ENCODE results near the gene DYNC1H1. TPM values are rescaled to one million over a fixed set of nuclear protein-coding genes. Genes with fewer than 3 reads are reported as not detected.

DYNC1H1 gene
- total RNA-seq, 2 experiments from 2014 or later, result 223 to 241 TPM

DNA sequence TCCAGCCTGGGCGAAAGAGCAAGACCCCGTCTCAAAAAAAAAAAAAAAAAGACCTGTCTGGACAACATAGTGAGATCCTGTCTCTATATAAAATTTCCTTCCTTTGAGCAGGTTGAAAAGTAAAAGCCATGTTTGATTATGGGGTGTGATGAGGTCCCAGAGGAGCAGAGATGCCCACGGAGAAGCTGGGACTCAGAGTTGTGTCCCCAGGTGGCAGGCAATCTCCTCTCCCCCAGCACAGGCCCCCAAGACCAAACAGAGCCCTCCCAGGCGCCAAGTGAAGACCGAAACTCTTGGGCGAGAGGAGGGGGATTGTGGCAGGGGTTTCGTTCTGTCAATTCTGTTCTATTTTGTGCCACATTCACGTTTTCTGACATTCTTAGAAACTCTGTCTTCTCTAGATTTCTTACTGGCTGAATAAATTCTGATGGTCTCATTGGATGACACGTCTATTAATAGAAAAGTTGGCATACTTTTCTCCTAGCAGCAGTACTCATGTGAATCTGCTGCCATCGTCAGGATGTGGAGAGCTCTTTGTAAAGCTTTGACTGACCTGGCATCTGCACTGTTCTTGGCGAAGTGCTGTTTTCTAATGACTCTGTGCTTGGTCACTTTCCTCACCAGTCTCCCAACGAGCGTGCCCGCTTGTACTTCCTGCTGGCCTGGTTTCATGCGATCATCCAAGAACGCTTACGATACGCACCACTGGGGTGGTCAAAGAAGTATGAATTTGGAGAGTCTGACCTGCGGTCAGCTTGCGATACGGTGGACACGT is 79.1 kb downstream of the DYNC1H1 start:
- ChIA-PET CTCF (no interaction called here), POLR2A (no interaction called here)
- no peak overlapping the region for H3K4me3 Mint-ChIP-seq
- DNase-seq, result no peak
- no peaks in the 10 kb centered on the region for H3K9me3 Mint-ChIP-seq
- peaks cover 75% of the 10 kb centered on the region for H3K36me3 Mint-ChIP-seq (ENCODE audit: low read depth)
- no peaks in the 10 kb centered on the region for H3K4me1 Mint-ChIP-seq
- H3K27me3 Mint-ChIP-seq, result no peaks in the 10 kb centered on the region
- no peak overlapping the region for H3K27ac Mint-ChIP-seq

DNA sequence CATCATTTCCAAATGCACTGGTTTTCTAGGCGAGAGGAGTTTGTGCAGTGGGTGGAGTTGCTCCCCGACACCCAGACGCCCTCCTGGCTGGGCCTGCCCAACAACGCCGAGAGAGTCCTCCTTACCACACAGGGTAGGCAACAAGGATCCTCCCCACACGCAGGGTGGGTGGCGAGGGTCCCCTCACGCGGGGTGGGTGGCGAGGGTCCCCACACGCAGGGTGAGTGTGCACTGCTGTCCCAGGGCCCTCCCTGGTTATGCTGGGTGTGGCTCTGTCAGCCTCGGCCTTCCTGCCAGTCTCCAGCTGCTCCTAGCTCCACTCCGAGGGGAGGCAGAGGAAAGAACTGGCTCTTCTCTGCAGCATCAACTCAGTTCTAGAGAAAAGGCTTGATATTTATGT is 80.2 kb downstream of the DYNC1H1 start:
- peaks cover 74% of the 10 kb centered on the region for H3K36me3 Mint-ChIP-seq (ENCODE audit: low read depth)

DNA sequence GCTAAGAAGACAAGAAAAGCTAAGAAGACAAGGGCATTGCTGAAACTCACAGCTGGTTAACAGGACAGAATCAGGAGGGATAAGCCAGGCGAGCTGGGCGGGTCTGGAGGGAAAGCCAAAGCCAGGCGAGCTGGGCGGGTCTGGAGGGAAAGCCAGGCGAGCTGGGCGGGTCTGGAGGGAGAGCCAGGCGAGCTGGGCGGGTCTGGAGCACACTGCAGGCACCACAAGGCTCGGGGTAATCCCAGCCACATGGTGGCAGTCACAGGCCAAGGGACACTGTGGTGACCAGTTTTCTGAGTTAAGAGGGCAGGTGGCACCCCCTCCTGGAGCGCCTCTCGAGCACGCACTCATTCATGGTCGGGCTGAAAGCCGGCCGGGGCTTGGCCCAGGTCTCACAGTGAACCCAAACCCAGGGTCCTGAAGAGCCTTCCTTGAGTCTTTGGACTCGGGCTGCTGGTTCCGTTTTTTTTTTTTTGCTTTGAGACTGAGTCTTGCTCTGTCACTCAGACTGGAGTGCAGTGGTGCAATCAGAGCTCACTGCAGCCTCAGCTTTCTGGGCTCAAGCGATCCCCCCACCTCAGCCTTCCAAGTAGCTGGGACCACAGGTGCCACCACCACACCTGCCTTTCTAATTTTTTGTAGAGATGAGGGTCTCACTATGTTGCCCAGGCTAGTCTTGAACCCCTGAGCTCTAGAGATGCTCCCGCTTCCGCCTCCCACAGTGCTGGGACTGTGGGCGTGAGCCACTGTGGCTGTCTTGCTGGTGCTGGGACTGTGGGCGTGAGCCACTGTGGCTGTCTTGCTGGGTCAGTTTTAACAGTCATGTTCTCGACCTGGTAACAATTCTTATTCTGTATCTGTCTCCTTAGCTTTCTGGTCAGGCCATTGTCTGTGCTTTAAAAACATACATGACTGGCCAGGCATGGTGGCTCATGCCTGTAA is 82.2 kb downstream of the DYNC1H1 start:
- DNase-seq, result peak; percentile 23
- Mint-ChIP-seq H3K36me3 (ENCODE audit: low read depth) (peaks cover 70% of the 10 kb centered on the region), H3K4me1 (no peaks in the 10 kb centered on the region)

More for the DNA sequence above, 80.2 kb downstream of the DYNC1H1 start:
- Mint-ChIP-seq H3K27ac (no peak overlapping the region), H3K27me3 (no peaks in the 10 kb centered on the region), H3K4me1 (no peaks in the 10 kb centered on the region), H3K9me3 (no peaks in the 10 kb centered on the region), H3K4me3 (no peak overlapping the region)
- CTCF ChIA-PET, result interaction anchor here (0.9 to 1.2 kb wide), 2 partner anchors 52 to 337 kb away, joined by 3 to 4 read pairs; no protein-coding TSS in a partner anchor
- DNase-seq, result no peak
- POLR2A ChIA-PET, result no interaction called here

DNA sequence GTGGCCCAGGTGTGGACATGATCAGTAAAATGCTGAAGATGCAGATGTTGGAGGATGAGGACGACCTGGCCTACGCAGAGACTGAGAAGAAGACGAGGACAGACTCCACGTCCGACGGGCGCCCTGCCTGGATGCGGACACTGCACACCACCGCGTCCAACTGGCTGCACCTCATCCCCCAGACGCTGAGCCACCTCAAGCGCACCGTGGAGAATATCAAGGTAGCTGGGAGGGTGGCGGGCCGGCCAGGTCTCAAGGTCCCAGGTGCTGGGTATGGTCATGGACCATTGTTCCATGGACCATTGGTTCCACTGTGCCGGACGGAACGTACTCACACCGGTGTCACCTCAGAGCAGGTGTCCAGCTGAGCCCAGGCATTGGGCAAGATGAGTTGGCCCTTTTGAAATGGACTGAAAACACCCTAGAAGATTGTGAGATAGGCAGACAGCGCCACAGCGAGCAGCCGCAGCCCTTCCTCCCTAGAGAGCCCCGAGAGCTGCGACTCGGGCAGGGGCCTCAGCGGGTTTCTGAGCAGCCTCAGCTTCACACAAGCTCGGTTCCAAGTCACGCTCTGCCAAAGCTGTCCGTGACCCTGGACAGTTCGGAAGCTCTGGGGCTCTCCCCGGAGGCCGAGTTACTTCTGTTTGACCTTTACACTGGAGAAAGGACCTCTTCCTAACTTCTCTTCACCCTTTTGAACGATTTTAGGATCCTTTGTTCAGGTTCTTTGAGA is 83.6 kb downstream of the DYNC1H1 start:
- peaks cover 67% of the 10 kb centered on the region for H3K36me3 Mint-ChIP-seq (ENCODE audit: low read depth)
- DNase-seq, result no peak
- H3K9me3 Mint-ChIP-seq, result no peaks in the 10 kb centered on the region
- no peak overlapping the region for H3K4me3 Mint-ChIP-seq
- no peaks in the 10 kb centered on the region for H3K27me3 Mint-ChIP-seq
- ChIA-PET CTCF (interaction anchor here (0.8 kb wide), 1 partner anchor 15 kb away, joined by 3 read pairs; no protein-coding TSS in a partner anchor), POLR2A (no interaction called here)
- no peak overlapping the region for H3K27ac Mint-ChIP-seq
- no peaks in the 10 kb centered on the region for H3K4me1 Mint-ChIP-seq

More for the DNA sequence above, 82.2 kb downstream of the DYNC1H1 start:
- ChIA-PET POLR2A (no interaction called here), CTCF (interaction anchor here (0.7 to 1.4 kb wide), 4 partner anchors 11 to 275 kb away, joined by 3 to 5 read pairs (median 4); no protein-coding TSS in a partner anchor)
- Mint-ChIP-seq H3K9me3 (no peaks in the 10 kb centered on the region), H3K27me3 (no peaks in the 10 kb centered on the region), H3K27ac (no peak overlapping the region), H3K4me3 (no peak overlapping the region)

DNA sequence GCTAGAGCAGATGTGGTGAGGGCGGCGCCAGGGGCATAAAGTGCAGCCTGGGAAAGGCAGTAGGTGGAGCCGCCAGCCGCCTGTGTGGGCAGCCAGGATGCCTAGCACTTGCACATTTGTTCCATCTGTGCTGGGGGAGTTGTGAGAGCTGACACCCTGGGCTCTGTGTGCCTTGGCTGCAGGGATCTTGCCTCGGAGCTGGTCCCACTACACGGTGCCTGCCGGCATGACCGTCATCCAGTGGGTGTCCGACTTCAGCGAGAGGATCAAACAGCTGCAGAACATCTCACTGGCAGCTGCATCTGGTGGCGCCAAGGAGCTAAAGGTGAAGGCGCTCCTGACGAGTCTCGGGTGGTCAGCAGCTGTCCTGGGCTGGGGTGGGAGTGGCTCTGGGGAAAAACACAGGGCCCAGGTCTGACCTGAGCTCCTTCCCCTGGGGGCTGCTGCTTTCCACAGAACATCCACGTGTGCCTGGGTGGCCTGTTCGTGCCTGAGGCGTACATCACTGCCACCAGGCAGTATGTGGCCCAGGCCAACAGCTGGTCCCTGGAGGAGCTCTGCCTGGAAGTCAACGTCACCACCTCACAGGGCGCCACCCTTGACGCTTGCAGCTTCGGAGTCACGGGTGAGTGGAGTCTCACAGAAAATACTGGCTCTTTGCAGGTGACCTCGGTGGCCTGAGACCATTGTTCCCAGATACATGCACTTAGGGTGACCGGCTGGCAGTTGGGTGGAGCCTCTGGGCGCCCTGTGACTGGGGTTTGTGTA is 85.1 kb downstream of the DYNC1H1 start:
- Mint-ChIP-seq H3K4me1 (no peaks in the 10 kb centered on the region), H3K4me3 (no peak overlapping the region), H3K27ac (no peak overlapping the region), H3K27me3 (no peaks in the 10 kb centered on the region), H3K36me3 (ENCODE audit: low read depth) (peaks cover 58% of the 10 kb centered on the region), H3K9me3 (no peaks in the 10 kb centered on the region)
- DNase-seq, result no peak
- CTCF ChIA-PET, result no interaction called here
- POLR2A ChIA-PET, result no interaction called here

DNA sequence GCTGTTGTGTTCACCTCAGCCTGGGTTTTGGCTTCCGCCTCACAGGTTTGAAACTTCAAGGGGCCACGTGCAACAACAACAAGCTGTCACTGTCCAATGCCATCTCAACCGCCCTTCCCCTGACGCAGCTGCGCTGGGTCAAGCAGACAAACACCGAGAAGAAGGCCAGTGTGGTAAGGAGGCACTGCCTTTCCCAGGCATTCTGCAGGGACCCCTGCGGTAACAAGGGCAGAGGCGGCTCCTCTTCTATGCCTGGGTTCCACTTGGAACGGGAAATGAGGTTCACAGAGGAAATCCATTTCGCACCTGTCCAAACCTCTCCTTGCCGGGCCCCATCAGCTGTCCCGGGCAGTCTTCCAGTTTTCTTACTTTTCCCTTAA is 85.6 kb downstream of the DYNC1H1 start:
- Mint-ChIP-seq H3K9me3 (no peaks in the 10 kb centered on the region), H3K27ac (no peak overlapping the region), H3K4me1 (no peaks in the 10 kb centered on the region), H3K27me3 (no peaks in the 10 kb centered on the region), H3K4me3 (no peak overlapping the region), H3K36me3 (ENCODE audit: low read depth) (peaks cover 53% of the 10 kb centered on the region)
- ChIA-PET POLR2A (no interaction called here), CTCF (interaction anchor here (1.1 kb wide), 1 partner anchor 46 kb away, joined by 3 read pairs; no protein-coding TSS in a partner anchor)
- DNase-seq, result no peak

DNA sequence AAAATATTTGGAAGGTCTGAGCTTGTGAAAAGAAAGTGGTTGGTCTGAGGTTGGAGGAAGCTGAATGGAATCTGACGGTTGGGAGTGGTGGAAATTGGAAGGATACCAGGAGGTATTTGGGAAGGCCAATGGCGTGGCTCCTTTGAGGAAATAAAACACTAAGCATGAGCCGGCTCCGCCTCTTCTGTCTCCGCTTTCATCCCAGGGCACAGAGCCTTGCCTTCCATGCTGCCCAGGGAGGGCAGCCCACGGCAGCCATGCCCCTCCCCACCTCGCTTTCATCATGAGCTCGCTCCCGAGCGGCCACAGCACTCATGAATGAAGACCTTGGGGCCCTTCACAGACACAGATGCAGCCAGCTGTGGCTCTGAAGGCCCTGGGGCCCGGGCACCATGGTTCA is 86.3 kb downstream of the DYNC1H1 start:
- no peak for DNase-seq
- CTCF ChIA-PET, result interaction anchor here (0.7 to 1.1 kb wide), 3 partner anchors 15 to 46 kb away, joined by 3 read pairs; no protein-coding TSS in a partner anchor
- Mint-ChIP-seq H3K27ac (no peak overlapping the region), H3K36me3 (ENCODE audit: low read depth) (peaks cover 54% of the 10 kb centered on the region), H3K4me1 (no peaks in the 10 kb centered on the region), H3K27me3 (no peaks in the 10 kb centered on the region), H3K4me3 (no peak overlapping the region), H3K9me3 (no peaks in the 10 kb centered on the region)
- POLR2A ChIA-PET, result no interaction called here

DNA sequence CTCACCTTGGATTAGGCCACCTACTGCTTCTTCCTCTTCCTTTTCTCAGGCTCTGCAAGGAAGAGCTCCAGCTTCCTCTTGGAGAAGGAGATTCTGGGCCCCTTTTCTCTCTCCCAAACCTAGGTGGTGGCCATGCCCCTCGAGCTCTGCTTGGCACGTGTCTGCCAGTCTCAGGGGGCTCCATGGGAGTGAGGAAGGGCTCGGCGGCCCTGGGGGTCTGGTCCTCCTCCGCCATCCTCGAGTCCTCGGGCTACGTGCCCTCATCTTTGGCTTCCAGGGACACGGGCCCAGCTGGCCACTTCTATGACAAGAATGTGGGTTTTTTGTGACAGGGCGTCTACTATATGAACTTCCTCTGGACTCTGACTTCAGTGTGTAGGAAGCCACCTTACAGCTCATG is 88.1 kb downstream of the DYNC1H1 start:
- H3K27me3 Mint-ChIP-seq, result no peaks in the 10 kb centered on the region
- H3K36me3 Mint-ChIP-seq (ENCODE audit: low read depth), result peaks cover 51% of the 10 kb centered on the region
- H3K4me3 Mint-ChIP-seq, result no peak overlapping the region
- ChIA-PET POLR2A (interaction anchor here (1.0 kb wide), 1 partner anchor 34 kb away, joined by 3 read pairs; no protein-coding TSS in a partner anchor), CTCF (interaction anchor here (1.0 kb wide), 1 partner anchor 44 kb away, joined by 5 read pairs; no protein-coding TSS in a partner anchor)
- H3K4me1 Mint-ChIP-seq, result peaks cover 2% of the 10 kb centered on the region
- H3K9me3 Mint-ChIP-seq, result no peaks in the 10 kb centered on the region
- no peak for DNase-seq
- no peak overlapping the region for H3K27ac Mint-ChIP-seq

DNA sequence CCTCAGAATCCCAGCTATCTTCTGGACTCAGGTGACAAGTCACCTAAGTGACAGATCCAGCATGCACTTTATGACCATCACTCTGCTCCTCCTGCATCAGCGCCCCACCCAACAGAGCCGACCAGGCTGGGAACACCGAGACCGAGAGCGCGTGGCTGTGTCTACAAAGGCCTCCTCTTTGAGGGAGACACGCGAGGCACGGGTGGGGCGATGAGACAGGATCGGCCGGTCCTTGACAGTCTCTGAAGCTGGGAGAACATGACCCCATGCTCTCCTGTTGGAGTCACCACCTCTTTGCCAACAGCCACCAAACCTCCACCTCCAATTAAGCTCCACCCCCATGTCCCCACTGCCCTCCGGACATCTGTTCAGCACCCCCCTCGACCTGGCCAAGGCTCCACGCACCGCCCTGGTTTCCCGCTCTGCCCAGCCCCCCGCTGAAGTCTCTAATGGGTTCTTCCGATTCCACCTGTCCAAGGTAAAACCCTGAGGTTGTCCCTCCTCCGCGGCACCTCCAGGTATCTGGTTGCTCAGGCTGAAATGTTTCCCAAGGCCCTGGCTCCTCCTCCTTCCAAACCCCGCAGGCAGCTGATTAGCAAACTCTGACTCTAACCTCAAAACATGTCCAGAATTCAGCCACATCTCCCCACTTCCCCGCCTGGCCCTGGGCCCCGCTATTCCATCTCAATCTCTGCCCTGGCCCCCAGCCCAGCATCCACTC is 91.0 kb downstream of the DYNC1H1 start:
- peaks cover 16% of the 10 kb centered on the region for H3K4me1 Mint-ChIP-seq
- H3K4me3 Mint-ChIP-seq, result no peak overlapping the region
- H3K36me3 Mint-ChIP-seq (ENCODE audit: low read depth), result peaks cover 24% of the 10 kb centered on the region
- no peaks in the 10 kb centered on the region for H3K9me3 Mint-ChIP-seq
- H3K27ac Mint-ChIP-seq, result no peak overlapping the region
- ChIA-PET POLR2A (no interaction called here), CTCF (no interaction called here)
- DNase-seq, result no peak
- H3K27me3 Mint-ChIP-seq, result peaks cover 1% of the 10 kb centered on the region

DNA sequence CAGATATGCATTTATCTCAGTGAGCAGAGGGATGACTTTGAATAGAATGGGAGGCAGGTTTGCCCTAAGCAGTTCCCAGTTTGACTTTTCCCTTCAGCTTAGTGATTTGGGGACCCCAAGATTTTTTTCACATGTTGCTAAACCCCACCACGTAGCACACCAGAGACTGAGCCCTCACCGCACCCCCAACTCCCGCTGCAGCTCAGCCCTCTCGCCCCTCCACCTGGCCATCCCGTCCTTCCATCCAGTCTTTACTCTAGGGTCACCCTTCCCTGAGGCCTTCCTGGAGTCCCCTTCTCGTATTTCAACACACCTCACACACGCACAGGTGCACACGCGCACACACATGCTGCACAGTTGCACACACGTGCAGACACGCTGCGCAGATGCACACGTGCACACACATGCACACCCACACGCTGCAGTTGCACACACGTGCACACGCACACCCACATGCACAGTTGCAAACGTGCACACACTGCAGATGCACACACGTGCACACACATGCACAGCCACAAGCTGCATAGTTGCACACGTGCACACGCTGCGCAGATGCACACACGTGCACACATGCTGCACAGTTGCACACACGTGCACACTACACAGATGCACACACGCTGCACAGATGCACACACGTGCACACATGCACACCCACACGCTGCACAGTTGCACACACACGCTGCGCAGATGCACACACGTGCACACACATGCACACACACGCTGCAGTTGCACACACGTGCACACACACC is 92.5 kb downstream of the DYNC1H1 start:
- CTCF ChIA-PET, result no interaction called here
- Mint-ChIP-seq H3K4me1 (peaks cover 17% of the 10 kb centered on the region), H3K27me3 (peaks cover 1% of the 10 kb centered on the region), H3K36me3 (ENCODE audit: low read depth) (peaks cover 18% of the 10 kb centered on the region), H3K27ac (no peak overlapping the region), H3K9me3 (no peaks in the 10 kb centered on the region), H3K4me3 (no peak overlapping the region)
- no peak for DNase-seq
- POLR2A ChIA-PET, result no interaction called here

DNA sequence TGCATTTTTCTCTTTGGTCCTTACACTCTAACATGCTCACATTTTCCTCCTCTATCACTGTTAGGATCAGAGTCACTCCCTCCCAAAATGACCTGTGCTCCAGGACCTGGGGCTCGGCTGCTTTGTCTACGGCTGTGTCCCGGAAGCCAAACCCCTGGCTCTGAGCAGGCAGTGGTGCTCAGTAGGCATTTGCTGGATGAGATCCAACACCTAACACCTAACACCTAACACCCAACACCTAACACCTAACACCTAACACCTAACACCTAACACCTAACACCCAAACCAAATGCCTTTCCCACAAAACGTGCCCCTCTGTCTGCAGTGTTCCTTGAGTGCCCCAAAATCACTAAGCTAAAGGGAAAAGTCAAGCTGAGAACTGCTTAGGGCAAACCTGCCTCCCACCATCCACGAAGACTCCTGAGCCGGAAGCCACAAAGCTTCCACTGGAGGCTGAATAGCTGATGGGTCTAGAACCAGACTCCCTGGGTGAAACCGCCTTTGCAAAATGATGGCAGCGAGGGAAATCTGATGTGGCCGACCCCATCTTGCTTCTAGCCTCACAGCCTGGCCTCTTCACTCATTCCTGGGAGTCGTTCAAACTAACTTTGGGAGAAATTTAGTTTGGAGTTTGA is 93.2 kb downstream of the DYNC1H1 start:
- no peak overlapping the region for H3K27ac Mint-ChIP-seq
- H3K4me1 Mint-ChIP-seq, result peaks cover 19% of the 10 kb centered on the region
- H3K36me3 Mint-ChIP-seq (ENCODE audit: low read depth), result peaks cover 11% of the 10 kb centered on the region
- no peak overlapping the region for H3K4me3 Mint-ChIP-seq
- H3K27me3 Mint-ChIP-seq, result peaks cover 1% of the 10 kb centered on the region
- ChIA-PET CTCF (interaction anchor here (0.8 kb wide), 2 partner anchors 11 to 39 kb away, joined by 3 to 4 read pairs; no protein-coding TSS in a partner anchor), POLR2A (no interaction called here)
- DNase-seq, result no peak
- H3K9me3 Mint-ChIP-seq, result no peaks in the 10 kb centered on the region

Measured in activated CD4-positive, alpha-beta memory T cell treated with anti-CD3 and anti-CD28 coated beads, Interleukin-2, amount 10 ng/mL, durations not matched to agents 7 days and 5 days (primary cell).